DND-41 (cell line): Measurements from ENCODE around the gene ARVCF.

Experiments used
- ATAC-seq: fragments of 200-7000 bp; cut with Tn5 transposase; 3 replicates; pipeline ENCODE4 v1.9.1; 2021; ENCODE audit warnings: low read depth; ENCODE audit not compliant: insufficient read depth
- DNase-seq: peaks from one replicate; pipeline ENCODE4 v3.0.0-alpha.2; 2020
- H2AFZ ChIP-seq: 2 replicates; pipeline ENCODE4 v1.6.0; 2012; ENCODE audit warnings: low read depth, low read length
- H3K27ac ChIP-seq: 2 replicates; pipeline ENCODE4 v1.5.1; 2012; ENCODE audit warnings: low read length, inconsistent platforms
- H3K27me3 ChIP-seq: fragments of 200-600 bp; sonication (generic); 2 replicates; pipeline ENCODE4 v1.6.0; 2012; ENCODE audit warnings: low read length, mild to moderate bottlenecking, inconsistent platforms; ENCODE audit not compliant: insufficient read depth, poor library complexity
- H3K36me3 ChIP-seq: 2 replicates; pipeline ENCODE4 v1.5.1; 2012; ENCODE audit warnings: low read length, inconsistent platforms; ENCODE audit not compliant: insufficient read depth
- H3K4me1 ChIP-seq: 2 replicates; pipeline ENCODE4 v1.5.1; 2012; ENCODE audit warnings: mild to moderate bottlenecking, low read length; ENCODE audit not compliant: insufficient read depth
- H3K4me2 ChIP-seq: 2 replicates; pipeline ENCODE4 v1.6.0; 2012; ENCODE audit warnings: mild to moderate bottlenecking, moderate library complexity, low read length, inconsistent platforms; ENCODE audit not compliant: insufficient read depth
- H3K4me3 ChIP-seq, 2 experiments: fragments of 200-600 bp in 1 of 2; shearing (Covaris generic) in 1 of 2; 2 replicates each; pipeline ENCODE4 v1.5.1; 2012 to 2016; ENCODE audit warnings: inconsistent platforms in 2 of 2, low read length in 2 of 2, mild to moderate bottlenecking in 2 of 2, low read depth in 1 of 2, moderate library complexity in 1 of 2
- H3K79me2 ChIP-seq: 2 replicates; pipeline ENCODE4 v1.6.0; 2012; ENCODE audit warnings: low read length, inconsistent platforms; ENCODE audit not compliant: insufficient read depth
- H3K9ac ChIP-seq: 2 replicates; pipeline ENCODE4 v1.6.0; 2012; ENCODE audit warnings: low read depth, mild to moderate bottlenecking, inconsistent platforms, low read length, moderate library complexity
- H3K9me3 ChIP-seq: 2 replicates; pipeline ENCODE4 v1.5.1; 2012; ENCODE audit warnings: low read length, moderate library complexity, mild to moderate bottlenecking, inconsistent platforms; ENCODE audit not compliant: insufficient read depth, severe bottlenecking
- H4K20me1 ChIP-seq: 2 replicates; pipeline ENCODE4 v1.6.0; 2012; ENCODE audit warnings: low read length; ENCODE audit not compliant: insufficient read depth
- EZH2 ChIP-seq: IDR thresholded peaks from 3 replicates; pipeline ENCODE4 v1.6.1; 2012; ENCODE audit warnings: borderline replicate concordance, low read depth, mild to moderate bottlenecking, moderate library complexity, low read length, inconsistent platforms; ENCODE audit not compliant: severe bottlenecking
- TF ChIP-seq, protein P1 (sequence below): IDR thresholded peaks from 2 replicates; pipeline ENCODE4 v1.5.1; 2012; ENCODE audit warnings: borderline replicate concordance, low read length, moderate library complexity, mild to moderate bottlenecking; ENCODE audit not compliant: poor library complexity, severe bottlenecking; ENCODE audit errors: extremely low read depth

ARVCF gene

DNA sequence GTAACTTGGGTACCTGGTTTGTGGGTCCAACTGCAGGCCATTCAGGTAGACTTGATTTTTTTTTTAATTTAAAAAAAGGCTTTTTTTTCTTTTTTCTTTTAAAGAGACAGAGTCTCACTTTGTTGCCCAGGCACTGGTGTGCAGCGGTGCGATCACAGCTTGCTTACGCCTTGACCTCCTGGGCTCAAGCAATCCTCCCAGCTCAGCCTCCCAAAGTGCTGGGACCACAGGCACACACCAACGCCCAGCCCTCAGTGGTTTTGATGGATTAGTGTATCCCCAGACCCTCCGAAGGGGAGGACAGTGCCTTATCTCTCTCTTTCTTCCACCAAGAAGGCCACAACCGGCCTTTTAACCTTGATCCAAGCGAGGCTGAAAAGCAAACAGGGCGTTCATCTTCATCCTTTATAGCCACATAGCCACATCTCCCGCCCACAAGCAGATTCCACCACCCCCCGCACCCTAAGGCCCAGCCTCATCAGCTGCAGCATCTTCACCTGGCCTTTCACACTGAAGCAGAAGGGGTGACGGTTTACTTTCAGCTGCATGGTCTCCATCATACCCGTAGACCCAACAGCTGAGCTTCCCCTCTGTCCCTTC lies 92.6 kb downstream of the ARVCF start:
- no peak overlapping the region for H3K4me3 ChIP-seq
- H3K27me3 ChIP-seq: no peaks in the 10 kb centered on the region
- H4K20me1 ChIP-seq: no peaks in the 10 kb centered on the region
- H2AFZ ChIP-seq: no peak overlapping the region
- no peak overlapping the region for H3K4me2 ChIP-seq
- TF ChIP-seq, protein P1, sequence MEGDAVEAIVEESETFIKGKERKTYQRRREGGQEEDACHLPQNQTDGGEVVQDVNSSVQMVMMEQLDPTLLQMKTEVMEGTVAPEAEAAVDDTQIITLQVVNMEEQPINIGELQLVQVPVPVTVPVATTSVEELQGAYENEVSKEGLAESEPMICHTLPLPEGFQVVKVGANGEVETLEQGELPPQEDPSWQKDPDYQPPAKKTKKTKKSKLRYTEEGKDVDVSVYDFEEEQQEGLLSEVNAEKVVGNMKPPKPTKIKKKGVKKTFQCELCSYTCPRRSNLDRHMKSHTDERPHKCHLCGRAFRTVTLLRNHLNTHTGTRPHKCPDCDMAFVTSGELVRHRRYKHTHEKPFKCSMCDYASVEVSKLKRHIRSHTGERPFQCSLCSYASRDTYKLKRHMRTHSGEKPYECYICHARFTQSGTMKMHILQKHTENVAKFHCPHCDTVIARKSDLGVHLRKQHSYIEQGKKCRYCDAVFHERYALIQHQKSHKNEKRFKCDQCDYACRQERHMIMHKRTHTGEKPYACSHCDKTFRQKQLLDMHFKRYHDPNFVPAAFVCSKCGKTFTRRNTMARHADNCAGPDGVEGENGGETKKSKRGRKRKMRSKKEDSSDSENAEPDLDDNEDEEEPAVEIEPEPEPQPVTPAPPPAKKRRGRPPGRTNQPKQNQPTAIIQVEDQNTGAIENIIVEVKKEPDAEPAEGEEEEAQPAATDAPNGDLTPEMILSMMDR: no peak
- no peak for TF ChIP-seq EZH2
- DNase-seq: no peak
- peaks cover 3% of the 10 kb centered on the region; the same call in 1 of the 2 replicates for H3K36me3 ChIP-seq
- no peak overlapping the region for H3K9ac ChIP-seq
- no peaks in the 10 kb centered on the region for H3K79me2 ChIP-seq
- no peaks in the 10 kb centered on the region for H3K4me1 ChIP-seq
- no peak for ATAC-seq
- H3K27ac ChIP-seq: no peak overlapping the region
- H3K9me3 ChIP-seq: no peaks in the 10 kb centered on the region

DNA sequence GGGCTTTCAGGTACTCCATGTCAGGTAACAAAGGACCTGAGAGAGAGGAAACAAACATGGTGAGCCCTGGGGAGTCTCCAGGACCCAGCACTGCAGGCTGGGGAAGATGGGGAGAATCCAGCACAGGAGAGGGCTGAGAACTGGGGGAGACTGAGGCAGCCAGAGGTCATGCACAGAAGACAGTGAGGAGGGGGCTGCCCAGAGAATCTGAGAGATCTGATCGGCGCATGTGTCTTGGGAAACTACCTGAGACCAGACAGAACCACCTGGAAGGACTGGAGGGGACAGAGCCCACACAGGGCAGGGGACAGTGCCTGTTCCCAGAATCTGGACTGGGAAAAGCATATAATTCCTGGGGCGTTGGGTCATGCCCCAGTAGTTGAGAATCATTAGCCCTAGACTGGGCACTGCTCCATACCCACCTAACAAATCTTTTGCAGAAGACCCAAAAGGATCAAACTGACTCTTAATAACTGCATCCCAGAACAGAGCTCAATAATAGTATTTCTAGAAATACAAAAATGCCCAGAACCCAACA lies 95.0 kb downstream of the ARVCF start:
- Histone ChIP-seq H3K9me3 (no peaks in the 10 kb centered on the region), H3K27ac (no peak overlapping the region), H3K36me3 (peaks cover 22% of the 10 kb centered on the region), H3K4me3 (no peak overlapping the region), H2AFZ (no peak overlapping the region), H4K20me1 (no peaks in the 10 kb centered on the region; the same call in 1 of the 2 replicates), H3K79me2 (no peaks in the 10 kb centered on the region), H3K4me2 (no peak overlapping the region), H3K4me1 (no peaks in the 10 kb centered on the region), H3K27me3 (no peaks in the 10 kb centered on the region), H3K9ac (no peak overlapping the region)
- DNase-seq: no peak
- ATAC-seq: no peak
- TF ChIP-seq, protein P1: no peak
- no peak for TF ChIP-seq EZH2
